Caco-2 (cell line): ENCODE results near the gene SNX25. TPM values are rescaled to one million over a fixed set of nuclear protein-coding genes. Genes with fewer than 3 reads are reported as not detected.
"Not testable (repeated sequence)": the region's sequence is repeated elsewhere in the genome, so short reads cannot be mapped to it uniquely, and the experiment has no call there.

Source experiments
- BruUV-seq: library from RNA; stranded (reverse); fragments of 400-500 nt; replicated peaks from 2 replicates; lab custom pipeline; 2021; lab: Mats Ljungman, UMichigan
- CTCF ChIA-PET: fragments of 300-600 bp; sonication (Branson Sonifier 250); formaldehyde crosslinking; loops from one replicate; lab custom pipeline; 2022; ENCODE audit warnings: antibody characterized with exemption; lab: Charles Lee
- POLR2A ChIA-PET: fragments of 300-600 bp; sonication (Branson Sonifier 250); formaldehyde crosslinking; loops from one replicate; lab custom pipeline; 2022; ENCODE audit warnings: antibody characterized with exemption; lab: Charles Lee
- DNase-seq, 2 experiments: peaks; one replicate each; pipeline versions ENCODE4 v3.0.0 to v3.0.0-alpha.2; 2020 to 2022
- H3K27me3 ChIP-seq: replicated peaks from 2 replicates; pipeline ENCODE4 v1.6.0; 2011; ENCODE audit warnings: low read length; ENCODE audit not compliant: control insufficient read depth, insufficient read depth
- H3K36me3 ChIP-seq: 2 replicates; pipeline ENCODE4 v1.5.1; 2011; ENCODE audit warnings: low read length; ENCODE audit not compliant: control insufficient read depth, insufficient read depth
- H3K4me1 ChIP-seq: fragments of 250-450 bp; sonication (Bioruptor Pico); 2 replicates; pipeline ENCODE4 v1.5.1; 2020; ENCODE audit warnings: mild to moderate bottlenecking
- H3K4me3 ChIP-seq: 2 replicates; pipeline ENCODE4 v1.5.1; 2011; ENCODE audit warnings: low read depth, mild to moderate bottlenecking, control low read depth, low read length
- H3K9me3 ChIP-seq: fragments of 250-450 bp; sonication (Bioruptor Pico); 2 replicates; pipeline ENCODE4 v1.5.1; 2020; ENCODE audit warnings: mild to moderate bottlenecking, moderate library complexity
- H3K27ac Mint-ChIP-seq: one replicate; pipeline ENCODE4 v1.8.0; 2022; ENCODE audit warnings: mixed read lengths; ENCODE audit not compliant: unreplicated experiment
- H3K27me3 Mint-ChIP-seq: one replicate; pipeline ENCODE4 v1.8.0; 2022; ENCODE audit warnings: mixed read lengths; ENCODE audit not compliant: insufficient read depth, unreplicated experiment
- H3K36me3 Mint-ChIP-seq: one replicate; pipeline ENCODE4 v1.8.0; 2022; ENCODE audit warnings: mild to moderate bottlenecking, mixed read lengths; ENCODE audit not compliant: insufficient read depth, unreplicated experiment
- H3K4me1 Mint-ChIP-seq: one replicate; pipeline ENCODE4 v1.8.0; 2022; ENCODE audit warnings: low read depth, mixed read lengths; ENCODE audit not compliant: unreplicated experiment
- H3K4me3 Mint-ChIP-seq: one replicate; pipeline ENCODE4 v1.8.0; 2022; ENCODE audit warnings: mild to moderate bottlenecking, moderate library complexity, mixed read lengths; ENCODE audit not compliant: unreplicated experiment
- H3K9me3 Mint-ChIP-seq: one replicate; pipeline ENCODE4 v1.8.0; 2022; ENCODE audit warnings: mixed read lengths; ENCODE audit not compliant: unreplicated experiment
- intact Hi-C: fragments of 100-400 bp; cut with micrococcal nuclease; formaldehyde crosslinking; loops from one replicate; pipeline ENCODE4 v1.10.0; 2022; ENCODE audit not compliant: unreplicated experiment
- total RNA-seq: library from RNA; stranded (reverse); gene quantifications from 2 replicates; pipeline ENCODE4 v1.2.3, GENCODE V29; 2022
- TF ChIP-seq, protein P1 (sequence below), 2 experiments: fragments of 200-600 bp in 1 of 2; IDR thresholded peaks; 1 replicate in 1 of 2; 2 replicates in 1 of 2; pipeline versions ENCODE4 v1.5.1 to v1.8.0; 2011 to 2022; ENCODE audit warnings: antibody characterized with exemption in 1 of 2, control low read depth in 1 of 2, inconsistent platforms in 1 of 2, low read depth in 1 of 2, low read length in 1 of 2, mild to moderate bottlenecking in 1 of 2, moderate library complexity in 1 of 2; ENCODE audit not compliant: insufficient read depth in 1 of 2, severe bottlenecking in 1 of 2, unreplicated experiment in 1 of 2

The SNX25 gene
- total RNA-seq, 1 experiment from 2014 or later, result 9.3 TPM

DNA sequence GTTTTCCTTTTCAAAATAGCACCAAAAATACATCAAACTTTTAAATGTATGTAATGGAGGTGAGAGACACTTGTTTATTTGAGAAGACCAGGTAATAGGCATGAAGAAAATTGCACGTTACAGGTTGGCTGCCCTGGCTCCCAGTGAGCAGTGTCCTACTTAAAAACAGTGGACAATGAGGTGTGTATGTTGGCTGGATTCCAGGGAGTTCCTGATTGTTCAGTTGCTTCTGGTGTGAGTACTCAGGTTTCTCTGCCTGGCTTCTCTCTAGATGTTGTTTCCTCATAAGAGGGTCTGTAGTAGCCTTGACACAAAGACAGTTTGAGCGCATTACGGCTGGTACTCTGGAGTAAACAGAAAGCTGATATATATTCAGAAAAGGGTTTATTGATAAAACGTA, 29.4 kb downstream of the SNX25 start:
- no peaks in the 10 kb centered on the region for H3K36me3 Mint-ChIP-seq
- H3K4me3 Mint-ChIP-seq, result no peak overlapping the region
- Histone ChIP-seq H3K27me3 (no peaks in the 10 kb centered on the region), H3K9me3 (no peaks in the 10 kb centered on the region), H3K4me3 (no peak overlapping the region), H3K4me1 (peaks cover 10% of the 10 kb centered on the region), H3K36me3 (no peaks in the 10 kb centered on the region)
- no TSS peak for BruUV-seq
- intact Hi-C loops, result loop anchor here (5.0 kb wide), 1 partner anchor 159 kb away; the partner anchor contains the start of genes ANKRD37 and LRP2BP
- CTCF ChIA-PET, result no interaction called here
- no peak for DNase-seq
- H3K27ac Mint-ChIP-seq, result no peak overlapping the region
- TF ChIP-seq, protein P1, sequence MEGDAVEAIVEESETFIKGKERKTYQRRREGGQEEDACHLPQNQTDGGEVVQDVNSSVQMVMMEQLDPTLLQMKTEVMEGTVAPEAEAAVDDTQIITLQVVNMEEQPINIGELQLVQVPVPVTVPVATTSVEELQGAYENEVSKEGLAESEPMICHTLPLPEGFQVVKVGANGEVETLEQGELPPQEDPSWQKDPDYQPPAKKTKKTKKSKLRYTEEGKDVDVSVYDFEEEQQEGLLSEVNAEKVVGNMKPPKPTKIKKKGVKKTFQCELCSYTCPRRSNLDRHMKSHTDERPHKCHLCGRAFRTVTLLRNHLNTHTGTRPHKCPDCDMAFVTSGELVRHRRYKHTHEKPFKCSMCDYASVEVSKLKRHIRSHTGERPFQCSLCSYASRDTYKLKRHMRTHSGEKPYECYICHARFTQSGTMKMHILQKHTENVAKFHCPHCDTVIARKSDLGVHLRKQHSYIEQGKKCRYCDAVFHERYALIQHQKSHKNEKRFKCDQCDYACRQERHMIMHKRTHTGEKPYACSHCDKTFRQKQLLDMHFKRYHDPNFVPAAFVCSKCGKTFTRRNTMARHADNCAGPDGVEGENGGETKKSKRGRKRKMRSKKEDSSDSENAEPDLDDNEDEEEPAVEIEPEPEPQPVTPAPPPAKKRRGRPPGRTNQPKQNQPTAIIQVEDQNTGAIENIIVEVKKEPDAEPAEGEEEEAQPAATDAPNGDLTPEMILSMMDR (IDR thresholded peaks at IDR 0.05; ENCODE audit: insufficient read depth in 1 of 2, low read depth in 1 of 2, low read length in 1 of 2, severe bottlenecking in 1 of 2, unreplicated experiment in 1 of 2), result no peak
- no peaks in the 10 kb centered on the region for H3K27me3 Mint-ChIP-seq
- H3K9me3 Mint-ChIP-seq, result no peaks in the 10 kb centered on the region
- POLR2A ChIA-PET, result no interaction called here
- H3K4me1 Mint-ChIP-seq, result peaks cover 10% of the 10 kb centered on the region

- H3K4me1 Mint-ChIP-seq, H3K4me3 ChIP-seq, H3K9me3 Mint-ChIP-seq, H3K36me3 ChIP-seq, POLR2A ChIA-PET, H3K27ac Mint-ChIP-seq, CTCF ChIA-PET, H3K36me3 Mint-ChIP-seq, H3K9me3 ChIP-seq, H3K27me3 ChIP-seq, BruUV-seq, H3K4me1 ChIP-seq, DNase-seq, H3K27me3 Mint-ChIP-seq, intact Hi-C loops, H3K4me3 Mint-ChIP-seq: not testable (repeated sequence)
Measured at GRCh38 chr4:185240486-185240885, 31.1 kb downstream of the SNX25 start.

- BruUV-seq, result no TSS peak
- Histone ChIP-seq H3K4me3 (no peak overlapping the region), H3K9me3 (no peaks in the 10 kb centered on the region), H3K4me1 (no peaks in the 10 kb centered on the region), H3K36me3 (no peaks in the 10 kb centered on the region), H3K27me3 (no peaks in the 10 kb centered on the region)
- TF ChIP-seq, protein P1 (IDR thresholded peaks at IDR 0.05; ENCODE audit: insufficient read depth in 1 of 2, low read depth in 1 of 2, low read length in 1 of 2, severe bottlenecking in 1 of 2, unreplicated experiment in 1 of 2), result no peak
- Mint-ChIP-seq H3K4me1 (no peaks in the 10 kb centered on the region), H3K27ac (no peak overlapping the region), H3K9me3 (no peaks in the 10 kb centered on the region), H3K36me3 (no peaks in the 10 kb centered on the region), H3K4me3 (no peak overlapping the region), H3K27me3 (no peaks in the 10 kb centered on the region)
- POLR2A ChIA-PET, result no interaction called here
- intact Hi-C loops, result no loop called here
- DNase-seq, result no peak
- CTCF ChIA-PET, result no interaction called here
Measured at GRCh38 chr4:185242749-185243533, 33.5 kb downstream of the SNX25 start.
